Peyer's patch (tissue), 4 donors: ENCODE data around the gene RFX2. TPM values are rescaled to one million over a fixed set of nuclear protein-coding genes. Genes with fewer than 3 reads are reported as not detected.

Experiments
- DNase-seq, 3 donors: peaks; one replicate each; pipeline ENCODE4 v3.0.0-alpha.2; 2017 to 2019
- H3K27ac ChIP-seq, 4 donors: fragments of 200-600 bp; sonication (generic); one replicate each; pipeline ENCODE4 v1.5.1; 2016 to 2019
- H3K27me3 ChIP-seq, 2 donors: fragments of 200-600 bp; sonication (generic); one replicate each; pipeline ENCODE4 v1.5.1; 2019
- H3K36me3 ChIP-seq, 3 donors: fragments of 200-600 bp; sonication (generic); one replicate each; pipeline ENCODE4 v1.5.1; 2016 to 2019
- H3K4me1 ChIP-seq, 4 donors: fragments of 200-600 bp; sonication (generic); one replicate each; pipeline ENCODE4 v1.5.1; 2016 to 2019
- H3K4me3 ChIP-seq, 4 donors: fragments of 200-600 bp; sonication (generic); 1 replicate in 3 of 4; 2 replicates in 1 of 4; pipeline ENCODE4 v1.5.1; 2016 to 2019; ENCODE audit warnings: mild to moderate bottlenecking in 1 of 4
- H3K9me3 ChIP-seq, 4 donors: fragments of 200-600 bp; sonication (generic); one replicate each; pipeline ENCODE4 v1.5.1; 2016 to 2019; ENCODE audit warnings: mild to moderate bottlenecking in 1 of 4
- CTCF ChIP-seq, 6 experiments: fragments of 450-650 bp in 4 of 6; fragments of 200-600 bp in 2 of 6; sonication (generic) in 1 of 6; IDR thresholded peaks; one replicate each; pipeline ENCODE4 v1.5.1; 2017 to 2019; ENCODE audit warnings: antibody characterized with exemption in 6 of 6, mild to moderate bottlenecking in 3 of 6, moderate library complexity in 1 of 6
- POLR2A ChIP-seq, 2 donors: fragments of 450-650 bp; IDR thresholded peaks; one replicate each; pipeline ENCODE4 v1.5.1; 2017; ENCODE audit warnings: antibody characterized with exemption in 2 of 2, mild to moderate bottlenecking in 2 of 2, moderate library complexity in 2 of 2
- total RNA-seq, 4 donors: library from RNA; depleted of rRNA; stranded (reverse); fragments of >200 nt; gene quantifications; one replicate each; pipeline ENCODE4 v1.1.0, GENCODE V29; 2016

Gene RFX2
- total RNA-seq, 4 donors from 2014 or later: 2.6 to 33.9 (median 10.3) TPM

DNA sequence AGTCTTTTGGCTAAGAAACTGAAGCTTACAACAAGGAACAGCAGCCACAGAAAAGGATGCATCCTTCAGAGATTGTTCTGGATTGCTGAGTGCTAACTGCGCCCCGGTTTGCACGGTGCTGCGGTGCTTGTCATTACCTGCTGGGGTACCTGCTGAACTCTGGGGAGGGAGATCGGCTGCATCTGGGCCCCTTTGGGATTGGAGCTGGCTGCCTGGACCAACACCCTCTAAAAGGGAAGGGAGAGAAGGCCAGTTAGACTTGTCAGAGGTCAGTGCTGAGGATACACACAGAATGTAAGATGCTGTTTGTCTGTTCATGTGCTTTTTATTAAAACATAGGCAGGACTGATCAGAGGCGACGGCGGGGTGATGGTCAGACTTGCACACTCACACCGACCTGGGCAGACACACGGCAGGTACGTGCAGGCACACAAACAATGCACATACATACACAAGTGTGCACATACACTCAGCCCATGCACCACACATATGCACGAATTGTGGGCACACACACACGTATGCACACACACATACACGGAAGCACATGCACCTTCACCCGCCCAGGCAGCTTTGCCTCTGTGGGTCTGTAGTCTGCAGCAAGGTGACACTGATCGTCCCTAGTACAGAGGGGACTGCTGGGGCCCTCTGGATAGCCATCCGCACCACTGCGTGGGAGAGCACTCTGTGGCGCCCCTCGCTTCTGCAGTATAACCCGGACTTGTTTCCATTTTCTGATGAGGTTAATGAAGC lies 66.1 kb downstream of the RFX2 start:
- DNase-seq: peak in 2 of 3 donors; percentile 13 to 18
- H3K36me3 ChIP-seq: peaks cover 0 to 39% (median 0%) of the 10 kb centered on the region in 3 donors

GRCh38 chr19:6042776-6043726 lies 67.2 kb downstream of the RFX2 start:
- peak in 2 of 3 donors; percentile 10 to 30 for DNase-seq

More for the DNA sequence above, 66.1 kb downstream of the RFX2 start:
- Histone ChIP-seq H3K4me3 (no peak overlapping the region), H3K9me3 (no peaks in the 10 kb centered on the region), H3K4me1 (peaks cover 0 to 10% (median 0%) of the 10 kb centered on the region in 4 donors), H3K27me3 (no peaks in the 10 kb centered on the region), H3K27ac (no peak overlapping the region)
- TF ChIP-seq POLR2A (IDR thresholded peaks at IDR 0.05) (no peak), CTCF (IDR thresholded peaks at IDR 0.05) (no peak)

DNA sequence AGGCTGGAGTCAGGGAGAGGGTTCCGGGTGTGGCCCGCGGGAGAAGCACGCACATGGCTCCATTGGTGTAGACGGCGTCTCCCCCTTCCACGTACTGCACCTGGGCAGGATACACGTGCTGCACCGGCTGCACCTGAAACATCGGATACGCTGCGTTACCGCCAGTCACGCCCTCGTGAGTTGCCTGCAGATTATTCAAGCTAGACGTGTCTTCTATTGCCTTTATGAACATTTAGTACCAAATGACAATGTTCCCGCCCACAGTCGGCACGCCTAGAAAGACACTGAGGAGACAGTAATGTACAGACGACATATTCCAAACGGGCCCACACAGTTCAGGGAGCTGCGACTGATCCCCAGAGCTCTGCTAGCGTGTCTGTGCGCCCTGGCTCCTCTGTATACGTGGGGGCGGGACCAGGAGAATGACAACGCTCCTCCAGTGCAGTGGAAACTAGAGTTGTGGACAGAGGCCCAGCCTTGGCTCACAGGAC lies 68.3 kb downstream of the RFX2 start:
- Histone ChIP-seq H3K36me3 (peaks cover 0 to 39% (median 0%) of the 10 kb centered on the region in 3 donors), H3K4me1 (no peaks in the 10 kb centered on the region), H3K9me3 (no peaks in the 10 kb centered on the region), H3K4me3 (no peak overlapping the region), H3K27ac (no peak overlapping the region), H3K27me3 (no peaks in the 10 kb centered on the region)
- TF ChIP-seq CTCF (IDR thresholded peaks at IDR 0.05) (no peak), POLR2A (IDR thresholded peaks at IDR 0.05) (no peak)
- DNase-seq: peak in 2 of 3 donors; percentile 12 to 44

More at GRCh38 chr19:6042776-6043726, 67.2 kb downstream of the RFX2 start:
- Histone ChIP-seq H3K9me3 (no peaks in the 10 kb centered on the region), H3K4me3 (no peak overlapping the region), H3K27me3 (no peaks in the 10 kb centered on the region), H3K4me1 (peaks cover 0 to 4% (median 0%) of the 10 kb centered on the region in 4 donors), H3K27ac (no peak overlapping the region), H3K36me3 (peaks cover 0 to 39% (median 0%) of the 10 kb centered on the region in 3 donors)
- TF ChIP-seq POLR2A (IDR thresholded peaks at IDR 0.05) (no peak), CTCF (IDR thresholded peaks at IDR 0.05) (no peak)

- Histone ChIP-seq H3K36me3 (peaks cover 0 to 39% (median 0%) of the 10 kb centered on the region in 3 donors), H3K4me1 (no peaks in the 10 kb centered on the region), H3K4me3 (no peak overlapping the region), H3K27me3 (no peaks in the 10 kb centered on the region), H3K9me3 (no peaks in the 10 kb centered on the region), H3K27ac (no peak overlapping the region)
- no peak for TF ChIP-seq POLR2A (IDR thresholded peaks at IDR 0.05)
- no peak for TF ChIP-seq CTCF (IDR thresholded peaks at IDR 0.05)
- peak in 1 of 3 donors; percentile 26 for DNase-seq
These were observed 69.2 kb downstream of the RFX2 start for GRCh38 chr19:6041071-6041470.

- H3K27ac ChIP-seq: no peak overlapping the region
- H3K36me3 ChIP-seq: peaks cover 0 to 36% (median 0%) of the 10 kb centered on the region in 3 donors
- no peak for TF ChIP-seq CTCF (IDR thresholded peaks at IDR 0.05)
- H3K4me3 ChIP-seq: no peak overlapping the region
- peak in 2 of 3 donors; percentile 13 to 40 for DNase-seq
- H3K9me3 ChIP-seq: no peaks in the 10 kb centered on the region
- H3K27me3 ChIP-seq: no peaks in the 10 kb centered on the region
- H3K4me1 ChIP-seq: no peaks in the 10 kb centered on the region
These were observed 70.6 kb downstream of the RFX2 start for GRCh38 chr19:6039566-6040225.
